C1 segment of cervical spinal cord (tissue), 14 donors: Measurements from ENCODE around the gene ANHX.

Experiments
- DNase-seq, 14 donors: peaks; one replicate each; lab custom pipeline; 2025; lab: John Stamatoyannopoulos, UW

Gene ANHX

DNA sequence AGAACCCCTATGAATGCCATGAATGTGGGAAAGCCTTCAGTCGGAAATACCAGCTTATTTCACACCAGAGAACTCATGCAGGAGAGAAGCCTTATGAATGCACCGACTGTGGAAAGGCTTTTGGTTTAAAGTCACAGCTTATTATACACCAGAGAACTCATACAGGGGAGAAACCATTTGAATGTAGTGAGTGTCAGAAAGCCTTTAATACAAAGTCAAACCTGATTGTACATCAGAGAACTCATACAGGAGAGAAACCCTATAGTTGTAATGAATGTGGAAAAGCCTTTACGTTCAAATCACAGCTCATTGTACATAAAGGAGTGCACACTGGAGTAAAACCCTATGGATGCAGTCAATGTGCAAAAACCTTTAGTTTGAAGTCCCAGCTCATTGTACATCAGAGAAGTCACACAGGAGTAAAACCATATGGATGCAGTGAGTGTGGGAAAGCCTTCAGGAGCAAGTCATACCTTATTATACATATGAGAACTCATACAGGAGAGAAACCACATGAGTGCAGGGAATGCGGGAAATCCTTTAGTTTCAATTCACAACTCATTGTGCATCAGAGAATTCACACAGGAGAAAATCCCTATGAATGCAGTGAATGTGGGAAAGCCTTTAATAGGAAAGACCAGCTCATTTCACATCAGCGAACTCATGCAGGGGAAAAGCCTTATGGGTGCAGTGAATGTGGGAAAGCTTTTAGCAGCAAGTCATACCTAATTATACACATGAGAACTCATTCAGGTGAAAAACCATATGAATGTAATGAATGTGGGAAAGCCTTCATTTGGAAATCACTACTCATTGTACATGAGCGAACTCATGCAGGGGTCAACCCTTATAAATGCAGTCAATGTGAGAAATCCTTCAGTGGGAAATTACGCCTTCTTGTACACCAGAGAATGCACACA, 32.1 kb downstream of the ANHX start:
- DNase-seq = no peak

DNA sequence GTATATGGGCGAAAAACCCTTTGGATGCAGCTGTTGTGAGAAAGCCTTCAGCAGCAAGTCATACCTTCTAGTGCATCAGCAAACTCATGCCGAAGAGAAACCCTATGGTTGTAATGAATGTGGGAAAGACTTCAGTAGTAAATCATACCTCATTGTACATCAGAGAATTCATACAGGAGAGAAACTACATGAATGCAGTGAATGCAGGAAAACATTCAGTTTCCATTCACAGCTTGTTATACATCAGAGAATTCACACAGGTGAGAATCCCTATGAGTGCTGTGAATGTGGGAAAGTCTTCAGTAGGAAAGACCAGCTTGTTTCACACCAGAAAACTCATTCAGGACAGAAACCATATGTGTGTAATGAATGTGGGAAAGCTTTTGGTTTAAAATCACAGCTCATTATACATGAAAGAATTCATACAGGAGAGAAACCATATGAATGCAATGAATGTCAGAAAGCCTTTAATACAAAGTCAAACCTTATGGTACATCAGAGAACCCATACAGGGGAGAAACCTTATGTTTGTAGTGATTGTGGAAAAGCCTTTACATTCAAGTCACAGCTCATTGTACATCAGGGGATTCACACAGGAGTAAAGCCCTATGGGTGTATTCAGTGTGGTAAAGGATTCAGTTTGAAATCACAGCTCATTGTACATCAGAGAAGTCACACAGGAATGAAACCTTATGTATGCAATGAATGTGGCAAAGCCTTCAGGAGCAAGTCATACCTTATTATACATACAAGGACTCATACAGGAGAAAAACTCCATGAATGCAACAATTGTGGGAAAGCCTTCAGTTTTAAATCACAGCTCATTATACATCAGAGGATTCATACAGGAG, 33.0 kb downstream of the ANHX start:
- no peak for DNase-seq

DNA sequence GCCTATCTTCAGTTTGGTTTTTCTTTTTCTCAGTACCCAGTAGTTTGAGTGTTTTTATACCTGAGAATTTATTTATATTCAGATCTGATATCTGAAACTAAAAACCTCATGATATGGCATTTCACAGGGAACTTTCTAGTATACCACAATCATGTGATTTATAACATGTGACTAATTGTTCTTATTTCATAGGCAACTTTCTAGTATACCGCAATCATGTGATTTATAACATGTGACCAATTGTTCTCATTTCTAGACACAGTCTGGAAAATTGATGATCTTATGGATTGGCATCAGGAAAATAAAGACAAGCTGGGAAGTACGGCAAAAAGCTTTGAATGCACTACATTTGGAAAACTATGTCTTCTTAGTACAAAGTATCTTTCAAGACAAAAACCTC, 33.8 kb downstream of the ANHX start:
- no peak for DNase-seq

DNA sequence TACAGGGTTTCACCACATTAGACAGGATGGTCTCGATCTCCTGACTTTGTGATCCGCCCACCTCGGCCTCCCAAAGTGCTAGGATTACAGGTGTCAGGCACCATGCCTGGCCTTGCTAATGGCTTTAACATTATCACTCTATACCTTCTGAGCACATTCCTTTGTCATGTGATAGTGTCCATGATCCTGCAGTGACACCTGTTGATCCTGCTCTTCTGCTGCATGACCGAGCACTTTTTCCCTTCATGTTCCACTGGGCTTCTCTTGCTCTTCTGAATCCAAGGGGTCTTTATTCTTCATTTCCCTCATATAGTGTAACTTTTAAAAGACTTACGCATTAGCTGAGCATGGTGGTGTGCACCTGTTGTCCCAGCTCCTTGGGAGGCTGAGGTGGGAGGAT, 42.8 kb downstream of the ANHX start:
- no peak for DNase-seq

DNA sequence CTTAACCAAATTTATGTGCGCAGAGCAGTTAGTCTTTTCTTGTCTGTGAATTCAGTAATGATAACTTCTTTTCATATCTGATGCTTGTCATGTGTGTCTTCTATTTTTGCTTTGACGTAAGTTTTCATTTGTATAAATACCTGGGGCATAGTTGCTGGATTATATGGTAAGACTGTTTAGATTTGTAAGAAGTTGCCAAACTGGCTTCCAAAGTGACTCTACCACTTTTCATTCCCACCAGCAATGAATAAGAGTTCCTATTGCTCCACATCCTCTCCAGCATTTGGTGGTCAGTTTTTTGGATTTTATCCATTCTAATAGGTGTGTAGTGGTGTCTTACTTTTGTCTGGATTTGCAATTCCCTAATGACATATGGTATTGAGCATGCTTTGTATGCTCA, 45.5 kb downstream of the ANHX start:
- no peak for DNase-seq

DNA sequence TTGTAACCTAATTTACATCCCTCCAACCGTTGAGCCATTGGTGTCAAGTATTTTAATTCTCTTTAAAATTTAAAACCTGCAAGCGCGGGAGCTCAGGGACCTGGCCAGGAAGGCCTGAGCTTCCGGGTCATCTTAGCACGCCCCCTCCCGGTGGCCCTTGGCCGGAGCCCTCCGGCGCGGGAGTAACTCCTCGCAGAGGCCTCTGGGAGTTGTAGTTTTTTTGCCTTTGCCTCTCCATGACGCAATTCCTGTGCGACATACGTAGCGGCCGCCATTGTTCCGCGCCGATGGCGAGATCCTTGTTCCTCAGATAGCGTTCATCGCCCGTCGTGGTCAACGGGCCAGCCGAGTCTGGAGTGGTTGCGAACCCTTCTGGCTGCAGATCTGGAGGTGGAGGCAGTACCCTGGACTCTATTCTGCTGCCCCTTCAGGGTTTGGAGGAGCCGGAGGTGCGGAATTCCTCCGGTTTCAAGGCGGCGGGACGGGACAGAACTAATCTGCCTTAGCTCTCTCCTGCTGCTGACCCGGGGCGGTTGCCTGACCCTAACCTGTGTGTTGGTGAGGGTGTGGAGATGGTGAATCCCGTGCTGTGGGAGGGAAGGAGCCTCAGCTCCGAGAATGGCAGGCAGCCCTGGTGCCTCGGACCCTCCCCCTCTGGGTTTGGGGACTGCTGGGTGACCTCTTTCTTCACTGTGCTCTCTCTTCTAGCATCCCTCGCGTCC, 54.3 kb downstream of the ANHX start, which contains the start of gene ZNF268:
Gene ZNF268, plus strand, starts transcription at position 258 of the 722 bp plus-strand sequence. CDS start 503 bp downstream, outside the sequence.
- DNase-seq = peak; percentile 17 to 91 (median 81)

DNA sequence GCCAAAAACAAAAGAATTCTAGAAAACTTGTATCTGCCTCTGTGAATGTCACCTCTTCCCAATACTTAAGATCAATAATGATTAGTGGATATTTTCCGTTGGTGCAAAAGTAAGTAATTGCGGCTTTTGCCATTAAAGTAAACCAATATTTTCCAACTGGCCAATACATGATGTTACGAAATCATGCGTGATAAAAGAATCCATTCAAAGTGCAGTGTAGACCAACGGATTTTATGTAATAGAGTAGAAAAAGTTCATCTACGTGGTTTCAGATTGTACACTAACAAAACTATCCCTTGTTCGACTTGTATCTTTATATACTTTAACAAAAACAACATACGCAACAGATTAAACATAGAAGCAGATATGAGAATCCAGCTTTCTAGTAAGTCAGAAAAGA, 55.0 kb downstream of the ANHX start:
- no peak for DNase-seq

DNA sequence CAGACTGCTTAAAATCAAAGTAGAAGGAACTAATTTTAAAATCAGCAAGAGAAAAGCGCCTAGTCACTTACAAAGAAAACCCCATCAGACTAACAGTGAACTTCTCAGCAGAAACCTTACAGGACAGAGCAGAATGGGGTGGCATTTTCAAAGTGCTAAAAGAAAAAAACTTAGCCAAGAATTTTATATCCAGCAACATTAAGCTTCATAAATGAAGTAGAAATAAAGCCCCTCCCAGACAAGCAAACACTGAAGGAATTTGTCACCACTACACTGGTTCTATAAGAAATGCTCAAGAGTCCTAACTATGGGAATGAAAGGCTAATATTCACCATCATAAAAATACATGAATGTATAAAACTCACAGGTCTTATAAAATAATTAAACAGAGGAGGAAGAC, 60.8 kb downstream of the ANHX start:
- DNase-seq = no peak

DNA sequence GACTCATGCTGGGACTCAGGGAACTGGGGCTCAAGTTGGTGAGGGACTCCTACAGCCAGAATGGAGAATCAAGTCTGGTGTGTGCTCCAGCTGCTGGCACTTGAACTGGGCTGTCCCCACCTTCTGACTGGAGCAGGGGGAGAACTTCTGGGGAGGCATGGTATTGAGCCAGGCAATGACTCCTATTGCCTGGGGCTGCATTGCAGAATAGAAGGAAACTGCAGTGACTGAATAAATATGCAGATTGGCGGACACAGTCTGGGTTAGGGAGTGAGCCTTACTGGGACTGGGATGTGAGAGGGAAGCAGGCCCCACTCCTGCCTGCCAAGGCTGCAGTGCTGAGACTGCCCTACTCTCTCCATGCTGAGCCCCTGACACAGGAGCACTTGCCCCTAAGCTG, 63.2 kb downstream of the ANHX start:
- DNase-seq = no peak
